ENCODE measurements around the gene MBNL1.

MBNL1 gene

GRCh38 chr3:152488449-152488848 is 219.7 kb downstream of the MBNL1 start:
- DNase-seq (ENCODE audit: low spot score), result no peak

DNA sequence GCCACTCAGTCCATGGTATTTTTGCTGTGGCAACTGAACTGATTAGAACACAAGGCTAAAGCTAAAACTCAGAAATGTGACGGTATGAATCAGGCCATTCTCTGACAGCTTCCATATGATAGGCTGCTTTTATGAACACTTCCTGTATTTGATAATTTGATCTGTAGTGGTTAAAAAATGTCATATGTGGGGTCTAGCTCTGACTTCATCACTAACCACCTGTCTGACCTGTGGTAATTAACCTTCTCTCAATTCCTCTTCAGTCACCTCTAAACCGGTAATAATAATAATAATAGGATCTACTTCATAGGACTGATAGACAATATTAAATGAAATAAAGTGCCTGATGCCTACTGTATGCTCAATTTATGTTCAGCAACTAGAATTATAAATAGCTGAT is 223.2 kb downstream of the MBNL1 start:
- DNase-seq (ENCODE audit: low spot score), result no peak

- no peak for DNase-seq (ENCODE audit: low spot score)
These were observed 227.6 kb downstream of the MBNL1 start for GRCh38 chr3:152496286-152496685.

- DNase-seq (ENCODE audit: low spot score), result no peak
These were observed 228.0 kb downstream of the MBNL1 start for GRCh38 chr3:152496716-152497115.

- DNase-seq (ENCODE audit: low spot score), result no peak
These were observed 228.7 kb downstream of the MBNL1 start for GRCh38 chr3:152497457-152497856.

DNA sequence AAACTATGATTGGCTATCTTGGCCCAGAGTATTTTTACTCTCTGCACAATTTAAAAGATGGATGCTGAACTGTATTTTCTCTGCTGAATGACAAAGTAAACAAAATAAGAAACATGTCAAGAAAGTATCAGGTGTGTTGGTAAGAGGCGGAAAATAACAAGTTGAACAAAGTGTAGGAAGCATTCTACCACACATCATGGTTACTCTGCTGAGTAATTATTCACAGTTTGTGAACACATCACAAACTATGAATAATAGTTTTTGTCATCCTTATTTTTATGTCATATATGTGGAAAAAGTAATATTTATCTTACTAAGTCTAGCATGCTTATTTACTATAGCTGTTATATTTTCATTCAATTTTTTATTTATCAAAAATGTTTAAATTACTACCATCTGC is 229.2 kb downstream of the MBNL1 start:
- no peak for DNase-seq (ENCODE audit: low spot score)

GRCh38 chr3:152499791-152500385 is 231.2 kb downstream of the MBNL1 start:
- DNase-seq (ENCODE audit: low spot score), result no peak

DNA sequence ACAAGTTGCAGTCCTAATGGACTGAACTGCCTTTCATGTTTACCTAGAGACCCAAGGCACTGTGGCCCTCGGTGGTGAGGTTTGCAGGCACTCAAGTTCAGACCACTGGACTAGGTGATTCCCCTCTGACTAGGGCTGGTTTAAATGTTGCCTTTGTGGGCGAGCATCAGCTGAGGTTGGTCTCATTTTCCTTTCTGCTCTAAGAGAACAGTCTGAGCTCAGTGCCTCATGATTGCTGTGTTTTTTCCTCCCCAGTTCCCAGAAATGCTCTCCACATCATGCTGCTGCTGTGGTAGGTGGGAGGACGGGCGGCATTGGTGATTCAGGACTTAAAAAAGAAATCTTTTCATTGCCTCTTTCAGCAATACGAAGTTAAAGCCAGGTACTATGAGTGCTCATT is 237.2 kb downstream of the MBNL1 start:
- DNase-seq (ENCODE audit: low spot score), result no peak

DNA sequence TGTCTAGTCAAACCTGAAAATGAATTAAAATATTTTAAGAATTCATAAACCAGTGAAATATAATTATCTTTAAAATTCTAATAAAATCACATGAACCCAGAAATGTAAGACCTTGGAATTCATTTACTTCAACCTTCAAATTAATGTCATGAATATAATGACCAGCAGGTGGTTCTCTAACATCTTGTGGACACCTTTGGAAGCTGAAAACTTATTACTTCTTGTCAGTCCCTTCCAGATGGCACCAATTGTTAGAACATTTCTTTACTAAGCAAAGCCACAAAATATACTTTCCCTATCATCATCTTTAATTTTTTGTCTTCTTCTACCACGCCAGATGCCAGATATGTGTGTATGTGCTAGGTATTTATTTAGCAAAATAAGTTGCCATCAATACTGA is 240.0 kb downstream of the MBNL1 start:
- DNase-seq (ENCODE audit: low spot score), result no peak

- no peak for DNase-seq (ENCODE audit: low spot score)
These were observed 243.2 kb downstream of the MBNL1 start for GRCh38 chr3:152511904-152512303.

GRCh38 chr3:152513301-152513960 is 244.7 kb downstream of the MBNL1 start:
- no peak for DNase-seq (ENCODE audit: low spot score)
